ENCODE results near the gene RNASET2. TPM values are rescaled to one million over a fixed set of nuclear protein-coding genes. Genes with fewer than 3 reads are reported as not detected.
"Not testable (repeated sequence)": the region's sequence is repeated elsewhere in the genome, so short reads cannot be mapped to it uniquely, and the experiment has no call there.

The RNASET2 gene
- polyA plus RNA-seq, 3 donors from 2014 or later, result 107 to 171 (median 131) TPM

DNA sequence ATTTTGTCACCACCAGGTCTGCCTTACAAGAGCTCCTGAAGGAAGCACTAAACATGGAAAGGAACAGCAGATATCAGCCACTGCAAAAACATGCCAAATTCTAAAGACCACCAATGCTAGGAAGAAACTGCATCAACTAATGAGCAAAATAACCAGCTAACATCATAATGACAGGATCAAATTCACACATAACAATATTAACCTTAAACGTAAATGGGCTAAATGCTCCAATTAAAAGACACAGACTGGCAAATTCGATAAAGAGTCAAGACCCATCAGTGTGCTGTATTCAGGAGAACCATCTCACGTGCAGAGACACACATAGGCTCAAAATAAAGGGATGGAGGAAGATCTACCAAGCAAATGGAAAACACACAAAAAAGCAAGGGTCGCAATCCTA is 69.6 kb downstream of the RNASET2 start:
- not testable (repeated sequence) for H3K27ac Mint-ChIP-seq; DNase-seq; H3K4me3 Mint-ChIP-seq; H3K4me1 Mint-ChIP-seq; H3K27me3 Mint-ChIP-seq (ENCODE audit: low read depth in 3 of 3)
- Mint-ChIP-seq H3K36me3 (peaks cover 8 to 33% (median 15%) of the 10 kb centered on the region in 3 donors), H3K9me3 (peaks cover 3 to 14% (median 8%) of the 10 kb centered on the region in 6 donors)

DNA sequence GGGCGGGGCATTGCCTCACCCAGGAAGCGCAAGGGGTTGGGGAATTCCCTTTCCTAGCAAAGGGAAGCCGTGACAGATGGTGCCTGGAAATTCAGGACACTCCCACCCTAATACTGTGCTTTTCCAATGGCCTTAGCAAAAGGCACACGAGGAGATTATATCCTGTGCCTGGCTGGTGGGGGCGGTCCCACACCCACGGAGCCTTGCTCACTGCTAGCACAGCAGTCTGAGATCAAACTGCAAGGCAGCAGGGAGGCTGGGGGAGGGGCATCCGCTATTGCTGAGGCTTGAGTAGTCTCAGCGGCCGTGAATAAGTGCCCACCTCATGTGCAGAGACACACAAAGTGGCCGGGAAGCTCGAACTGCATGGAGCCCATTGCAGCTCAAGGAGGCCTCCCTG is 71.4 kb downstream of the RNASET2 start:
- peaks cover 2 to 24% (median 12%) of the 10 kb centered on the region in 3 donors for H3K36me3 Mint-ChIP-seq
- H3K9me3 Mint-ChIP-seq; H3K4me1 Mint-ChIP-seq; DNase-seq; H3K4me3 Mint-ChIP-seq; H3K27ac Mint-ChIP-seq; H3K27me3 Mint-ChIP-seq (ENCODE audit: low read depth in 3 of 3): not testable (repeated sequence)

DNA sequence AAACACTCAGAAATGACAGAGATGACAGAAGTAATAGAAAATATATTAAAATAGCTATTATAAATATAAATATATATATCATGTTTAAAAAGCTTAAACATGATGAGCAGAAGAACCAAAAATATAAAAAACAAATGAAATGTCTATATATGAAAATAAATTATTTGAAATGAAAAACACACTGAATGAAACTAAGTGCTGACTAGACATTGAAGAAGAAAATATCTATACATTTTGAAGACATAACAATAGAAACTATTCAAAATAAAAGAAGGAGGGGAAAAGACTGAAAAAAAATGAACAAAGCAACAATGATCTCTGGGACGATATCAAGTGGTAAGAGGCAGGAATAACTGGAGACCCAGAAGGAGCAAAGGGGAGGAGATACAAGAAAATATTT is 76.8 kb downstream of the RNASET2 start:
- Mint-ChIP-seq H3K9me3 (peaks cover 0 to 3% (median 0%) of the 10 kb centered on the region in 6 donors), H3K4me3 (no peak overlapping the region), H3K27ac (no peak overlapping the region), H3K27me3 (ENCODE audit: low read depth in 3 of 3) (peaks cover 0 to 5% (median 0%) of the 10 kb centered on the region in 3 donors), H3K36me3 (peaks cover 0 to 16% (median 4%) of the 10 kb centered on the region in 3 donors), H3K4me1 (no peaks in the 10 kb centered on the region)
- no peak for DNase-seq

Other genes starting within 250 kb of the RNASET2 start
- gene CEP43, start 42.8 kb upstream of the RNASET2 start, polyA plus RNA-seq, result 1 to 10 TPM; 4.7 to 9.9 (median 6.9) TPM
- 1 to 10 TPM in 2 of 3 donors, under 1 TPM in 1; 0.79 to 2.3 (median 1.8) TPM for gene CCR6, start 166.5 kb upstream of the RNASET2 start, polyA plus RNA-seq
- gene GPR31, start 201.4 kb upstream of the RNASET2 start, polyA plus RNA-seq, result not detected